Heart left ventricle (tissue), 13 donors: Measurements from ENCODE around the gene SMIM45.

Experiments
- CTCF ChIP-seq, 12 donors: fragments of 200-600 bp; sonication (generic) in 4 of 12; IDR thresholded peaks; one replicate each; pipeline versions ENCODE4 v1.5.0 to v1.8.0; 2018 to 2022; ENCODE audit warnings: antibody characterized with exemption in 12 of 12, mild to moderate bottlenecking in 5 of 12
- POLR2A ChIP-seq, 2 donors: fragments of 450-650 bp; IDR thresholded peaks; one replicate each; pipeline ENCODE4 v1.6.1; 2017; ENCODE audit warnings: antibody characterized with exemption in 2 of 2, mild to moderate bottlenecking in 2 of 2, moderate library complexity in 2 of 2
- donor health status: ischemic (EF 13 %, LVEDD 7.1; RV severe dilation, severe dysfunction).
- donor health status: DM: no; HTN: yes; CAD: no.
- donor health status: DM: no; HTN: no; CAD: no.
- donor health status: ischemic (EF 25% LVEDD 6.9; RV normal size, moderate dysfunction).
- donor health status: ischemic (EF 25% LVEDD 5.7; RV mildly dilated, moderate dysfunction).
- donor health status: ischemic (EF 35%, LVEDD 5.7; RV mildly dilated, moderate dysfunction).
- donor health status: nonischemic (EF 11% LVEDD 7.7; RV severe dilation, severe dysfunction).
- donor health status: DM: yes; HTN: yes; CAD: no.
- donor health status: PGD.
- donor health status: ischemic (EF 29% LVEDD 5.4; RV normal size, mild dysfunction).
- donor health status: nonischemic (EF 23%, LVEDD 6.1; RV moderate dilation, normal function).

- TF ChIP-seq CTCF (IDR thresholded peaks at IDR 0.05) (peak in 11 of 12 donors; percentile 11 to 44 (median 32)), POLR2A (IDR thresholded peaks at IDR 0.05) (no peak)
Observed at GRCh38 chr22:41966607-41967240, 14.8 kb downstream of the SMIM45 start.
